GM21423 (cell line): ENCODE data around the gene PRSS2.
"Not testable (repeated sequence)": the region's sequence is repeated elsewhere in the genome, so short reads cannot be mapped to it uniquely, and the experiment has no call there.

Source experiments
- ATAC-seq: cut with Tn5 transposase; IDR thresholded peaks from one replicate; pipeline ENCODE4 v1.9.1; 2021; ENCODE audit warnings: mild to moderate bottlenecking, moderate library complexity; ENCODE audit not compliant: unreplicated experiment

Gene PRSS2

DNA sequence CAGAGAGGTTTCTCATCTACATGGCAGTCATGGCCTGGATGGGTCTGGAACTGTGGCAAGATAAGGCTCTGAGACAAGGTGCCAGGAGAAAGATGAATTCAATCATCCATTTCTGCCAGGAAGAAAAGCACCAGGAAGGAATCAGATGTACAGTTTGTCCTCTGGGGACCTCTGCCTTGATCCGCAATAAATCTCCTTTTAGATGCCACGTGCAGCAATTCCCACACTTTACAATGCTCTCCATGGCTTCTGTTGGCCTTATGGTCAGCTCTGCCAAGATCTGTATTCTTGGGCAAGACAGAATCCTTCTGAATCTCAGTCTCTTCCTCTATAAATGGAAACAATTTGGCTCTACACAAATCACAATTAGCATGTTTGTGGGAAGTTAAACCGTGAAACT, 12.5 kb upstream of the PRSS2 start:
- not testable (repeated sequence) for ATAC-seq

DNA sequence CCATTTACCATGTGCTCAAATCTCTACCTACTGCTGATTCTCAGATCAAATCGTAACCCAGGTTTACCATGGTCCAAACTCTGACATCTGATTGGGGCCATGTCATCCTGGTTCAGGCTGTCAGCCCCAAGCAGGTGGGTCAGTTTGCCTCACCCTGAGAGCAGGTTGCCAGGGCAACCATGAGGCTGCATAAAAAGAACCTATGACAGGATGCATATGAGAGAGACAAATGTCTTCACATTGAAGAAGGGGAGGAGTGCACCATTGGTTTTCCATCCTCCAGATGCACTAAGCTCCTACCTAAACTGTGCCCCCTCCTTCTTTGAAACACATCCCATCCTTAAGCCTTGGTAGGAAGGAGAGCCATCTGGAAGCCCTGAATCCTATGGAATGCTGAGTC, 11.3 kb upstream of the PRSS2 start:
- no peak for ATAC-seq

GRCh38 chr7:142760071-142760642, 10.6 kb upstream of the PRSS2 start:
- no peak for ATAC-seq

DNA sequence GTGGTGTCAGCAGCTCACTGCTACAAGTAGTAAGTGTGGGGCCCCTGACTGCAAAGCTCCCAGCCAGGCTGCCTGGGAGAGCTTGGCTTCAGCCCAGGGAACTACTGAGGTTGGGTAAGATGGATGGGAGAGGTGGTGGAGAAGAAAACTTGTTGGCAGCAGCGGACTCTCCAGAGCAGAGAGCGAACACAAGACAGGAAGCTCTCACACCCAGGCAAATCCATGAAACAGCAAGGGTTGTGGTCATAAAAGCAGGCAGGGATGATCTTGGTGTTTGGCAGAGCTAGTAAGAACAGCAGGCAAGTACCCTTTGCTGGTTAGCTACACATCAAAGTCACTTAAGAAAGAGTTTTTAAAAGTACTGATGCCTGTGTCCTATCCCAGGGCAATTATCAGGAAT, 9.2 kb upstream of the PRSS2 start:
- ATAC-seq, result not testable (repeated sequence)

- no peak for ATAC-seq
These were observed 8.7 kb upstream of the PRSS2 start for GRCh38 chr7:142762104-142762503.

DNA sequence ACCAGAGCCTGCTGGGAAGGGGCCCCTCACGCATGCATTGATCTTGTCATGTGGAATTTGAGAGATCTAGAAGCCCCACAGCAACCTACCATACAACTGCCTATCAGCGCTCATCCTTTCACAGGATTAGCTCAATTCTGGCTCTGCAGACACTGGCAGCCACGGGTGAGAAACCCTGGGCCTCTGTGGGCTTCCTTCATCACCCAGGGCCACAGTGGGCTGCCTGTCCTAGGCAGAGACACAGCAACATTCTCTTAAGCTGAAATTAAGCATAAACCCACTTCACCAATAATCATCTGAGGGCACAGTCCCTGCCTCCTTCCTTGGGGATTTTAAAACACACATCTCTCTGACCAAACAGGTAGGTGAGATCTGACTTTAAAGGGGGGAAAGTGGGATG, 3.3 kb upstream of the PRSS2 start:
- ATAC-seq, result no peak

DNA sequence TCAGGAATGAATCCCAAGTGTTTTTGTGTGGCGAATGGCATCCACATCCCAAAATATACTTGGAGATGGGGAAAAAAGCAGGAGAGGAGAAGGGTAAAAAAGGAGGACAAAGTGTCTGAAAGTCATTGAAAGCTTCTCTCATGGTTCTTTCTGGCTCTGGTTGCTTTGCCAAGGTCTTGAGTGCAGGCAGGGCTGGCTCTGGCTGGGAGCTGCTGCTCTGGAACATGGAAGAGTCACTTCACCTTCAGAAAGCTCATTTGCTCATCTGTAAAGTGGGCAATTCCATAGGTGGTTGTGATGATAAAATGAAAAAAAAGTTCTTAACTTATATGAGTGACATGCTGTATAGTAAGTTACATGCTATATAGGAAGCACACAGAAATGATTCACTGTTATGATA, 2.9 kb upstream of the PRSS2 start:
- no peak for ATAC-seq

- not testable (repeated sequence) for ATAC-seq
These were observed 1.9 kb upstream of the PRSS2 start for GRCh38 chr7:142768885-142769284.

DNA sequence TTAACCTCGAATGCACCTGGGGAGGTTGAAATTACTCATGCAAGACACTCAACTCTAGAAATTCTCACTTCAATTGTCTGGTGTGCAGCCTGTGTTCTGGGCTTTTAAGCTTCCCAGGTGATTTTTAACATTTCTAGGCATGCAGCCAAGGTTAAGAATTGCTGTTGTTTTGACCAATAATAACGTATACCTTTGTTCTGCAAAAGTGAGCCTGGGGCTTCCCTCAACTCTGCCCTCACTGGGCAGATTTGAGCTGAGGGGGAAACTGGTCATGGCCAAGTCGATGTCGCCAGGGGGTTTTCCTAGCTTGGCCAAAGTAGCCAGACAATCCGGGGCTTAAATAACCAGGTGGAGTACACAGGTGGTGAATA, 568 bp downstream of the PRSS2 start:
- ATAC-seq, result peak; percentile 88

DNA sequence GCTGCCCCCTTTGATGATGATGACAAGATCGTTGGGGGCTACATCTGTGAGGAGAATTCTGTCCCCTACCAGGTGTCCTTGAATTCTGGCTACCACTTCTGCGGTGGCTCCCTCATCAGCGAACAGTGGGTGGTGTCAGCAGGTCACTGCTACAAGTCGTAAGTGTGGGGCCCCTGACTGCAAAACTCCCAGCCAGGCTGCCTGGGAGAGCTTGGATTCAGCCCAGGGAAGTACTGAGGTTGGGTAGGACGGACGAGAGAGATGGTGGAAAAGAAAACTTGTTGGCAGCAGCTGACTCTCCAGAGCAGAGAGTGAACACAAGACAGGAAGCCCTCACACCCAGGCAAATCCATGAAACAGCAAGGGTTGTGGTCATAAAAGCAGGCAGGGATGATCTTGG, 1.3 kb downstream of the PRSS2 start:
- no peak for ATAC-seq

- ATAC-seq, result no peak
These were observed 1.9 kb downstream of the PRSS2 start for GRCh38 chr7:142772673-142773072.

DNA sequence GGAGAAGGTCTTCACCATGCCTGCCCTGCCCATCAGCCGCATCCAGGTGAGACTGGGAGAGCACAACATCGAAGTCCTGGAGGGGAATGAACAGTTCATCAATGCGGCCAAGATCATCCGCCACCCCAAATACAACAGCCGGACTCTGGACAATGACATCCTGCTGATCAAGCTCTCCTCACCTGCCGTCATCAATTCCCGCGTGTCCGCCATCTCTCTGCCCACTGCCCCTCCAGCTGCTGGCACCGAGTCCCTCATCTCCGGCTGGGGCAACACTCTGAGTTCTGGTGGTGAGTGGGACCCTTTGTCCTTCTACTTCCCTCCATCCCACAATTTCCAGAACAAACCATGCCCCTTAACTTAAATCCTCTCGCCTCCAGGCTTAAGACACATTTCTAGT, 2.5 kb downstream of the PRSS2 start:
- ATAC-seq, result no peak

DNA sequence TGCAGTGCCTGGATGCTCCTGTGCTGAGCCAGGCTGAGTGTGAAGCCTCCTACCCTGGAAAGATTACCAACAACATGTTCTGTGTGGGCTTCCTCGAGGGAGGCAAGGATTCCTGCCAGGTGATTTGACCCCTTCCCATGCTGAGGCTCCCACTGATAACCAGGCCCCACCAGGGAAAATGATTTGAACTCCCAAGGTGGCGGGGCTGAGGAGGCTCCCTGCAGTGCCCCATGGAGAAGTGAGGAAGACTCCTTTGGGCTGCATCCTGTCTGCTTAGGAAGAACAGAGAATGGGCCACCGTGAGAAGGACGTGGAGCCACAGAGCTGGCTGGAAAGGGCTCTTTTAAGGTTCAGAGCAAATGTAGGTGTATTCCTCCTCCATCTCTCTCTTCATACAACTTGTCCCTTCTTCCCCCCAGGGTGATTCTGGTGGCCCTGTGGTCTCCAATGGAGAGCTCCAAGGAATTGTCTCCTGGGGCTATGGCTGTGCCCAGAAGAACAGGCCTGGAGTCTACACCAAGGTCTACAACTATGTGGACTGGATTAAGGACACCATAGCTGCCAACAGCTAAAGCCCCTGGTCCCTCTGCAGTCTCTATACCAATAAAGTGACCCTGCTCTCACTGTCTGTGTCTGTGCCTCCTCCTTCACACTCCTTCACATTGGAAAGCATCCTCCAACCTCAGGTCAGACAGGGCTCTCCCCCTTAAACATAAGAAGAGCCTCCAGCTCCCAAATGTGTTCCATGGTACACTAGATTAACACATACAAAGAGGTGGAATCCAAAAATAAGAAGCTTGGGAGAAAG, 3.4 kb downstream of the PRSS2 start:
- no peak for ATAC-seq

DNA sequence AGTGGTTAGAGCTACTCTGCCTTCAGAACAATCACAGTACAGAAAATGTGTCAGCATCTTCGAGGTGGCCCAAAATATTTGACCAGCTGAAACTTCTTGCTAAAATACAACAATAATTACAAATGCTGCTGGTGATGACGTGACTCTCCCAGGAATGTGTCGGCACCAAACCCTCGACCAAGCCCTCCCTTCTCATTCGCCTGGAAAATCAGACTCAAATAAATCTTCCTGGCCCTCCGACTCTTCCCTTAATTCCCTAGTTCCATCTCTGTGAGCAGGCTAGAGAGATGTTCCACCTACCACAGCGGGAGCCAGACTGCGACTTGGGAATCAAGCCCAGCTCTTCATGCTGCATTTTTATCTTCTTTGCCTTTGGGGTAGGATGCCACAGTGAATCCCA, 4.1 kb downstream of the PRSS2 start:
- ATAC-seq, result no peak

DNA sequence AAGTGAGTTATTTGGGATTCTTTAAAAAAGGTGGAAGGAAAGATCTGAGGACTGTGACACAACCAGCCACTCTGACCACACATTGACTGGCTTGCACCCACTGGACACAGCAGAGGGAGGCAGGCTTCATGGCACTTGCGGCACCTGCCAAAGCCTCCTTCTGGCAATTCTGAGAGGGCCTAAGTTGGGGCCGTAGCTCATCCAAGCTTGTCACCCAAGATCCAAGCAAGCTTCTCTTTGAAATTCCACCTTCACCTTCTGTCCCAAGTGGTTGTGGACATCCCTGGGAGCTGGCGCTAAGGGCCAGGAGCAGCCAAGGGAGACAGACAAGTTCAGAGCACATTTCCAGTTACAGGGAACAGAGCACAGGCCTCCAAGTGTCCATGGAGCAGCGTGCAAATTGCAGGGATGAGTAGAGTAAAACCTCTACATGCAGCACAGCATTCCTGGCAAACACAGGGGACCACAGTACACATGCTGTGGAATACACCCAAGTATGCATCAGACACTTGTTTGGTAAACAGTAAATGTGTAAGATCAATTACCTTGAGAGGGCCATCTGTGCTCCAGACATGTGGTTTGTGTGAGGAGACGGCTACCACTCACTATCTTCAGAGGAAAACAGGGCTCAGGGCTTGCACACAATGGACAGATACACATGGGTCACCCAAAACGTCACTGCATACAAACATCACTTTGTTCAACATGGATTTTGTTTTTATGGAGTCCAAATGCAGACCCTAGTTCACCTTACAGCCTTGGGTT, 4.8 kb downstream of the PRSS2 start:
- ATAC-seq, result not testable (repeated sequence)

DNA sequence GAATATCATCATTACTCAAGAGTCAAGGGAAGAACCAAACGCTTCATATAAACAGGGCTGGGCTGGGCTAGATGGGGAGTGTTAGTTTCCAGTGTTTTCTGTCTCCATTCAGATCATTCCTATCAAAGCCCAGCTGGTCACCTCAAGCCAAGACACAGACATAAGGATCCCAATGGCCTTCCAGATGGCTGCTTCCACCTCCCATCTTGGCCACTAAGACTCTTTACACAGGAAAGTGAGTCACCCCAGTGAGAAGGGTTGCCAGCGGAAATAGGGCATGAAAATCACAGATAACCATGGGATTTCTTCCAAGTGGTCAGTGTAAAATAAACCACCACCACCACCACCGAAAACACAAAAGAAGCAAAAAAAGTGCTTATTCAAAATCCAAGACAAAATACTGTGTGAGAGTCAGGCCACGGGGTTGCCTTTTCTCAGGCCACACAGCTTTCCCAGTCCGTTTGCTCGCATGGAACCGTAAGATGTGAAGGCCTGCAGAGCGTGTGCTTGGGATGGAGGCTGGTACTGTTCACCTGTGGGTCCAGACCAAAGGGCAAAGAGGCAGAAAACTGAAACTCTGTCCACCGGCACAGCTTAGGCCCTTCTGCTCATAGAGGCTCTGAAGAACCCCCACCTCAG, 5.6 kb downstream of the PRSS2 start:
- ATAC-seq, result no peak

DNA sequence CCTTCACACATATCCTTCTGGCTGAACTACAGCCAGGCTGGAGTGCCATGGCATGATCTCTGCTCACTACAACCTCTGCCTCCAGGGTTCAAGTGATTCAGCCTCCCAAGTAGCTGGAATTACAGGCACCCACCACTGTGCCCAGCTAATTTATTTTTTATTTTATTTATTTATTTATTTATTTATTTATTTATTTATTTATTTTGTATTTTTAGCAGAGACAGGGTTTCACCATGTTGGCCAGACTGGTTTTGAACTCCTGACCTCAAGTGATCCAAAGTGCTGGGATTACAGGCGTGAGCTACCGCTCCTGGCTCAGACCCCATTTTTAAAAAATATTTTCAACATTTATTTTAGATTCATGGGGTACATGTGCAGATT, 6.1 kb downstream of the PRSS2 start:
- ATAC-seq, result not testable (repeated sequence)

- ATAC-seq, result no peak
These were observed 6.5 kb downstream of the PRSS2 start for GRCh38 chr7:142777318-142777717.

GRCh38 chr7:142782922-142783900, 12.4 kb downstream of the PRSS2 start:
- ATAC-seq, result peak; percentile 92

GRCh38 chr7:142784096-142784495, 13.3 kb downstream of the PRSS2 start:
- no peak for ATAC-seq
